HL-60 (cell line): ENCODE measurements around the gene LMAN2.

Source experiments
- DNase-seq, 2 experiments: peaks; one replicate each; pipeline ENCODE4 v3.0.0-alpha.2; 2010 to 2020; ENCODE audit warnings: low read depth in 1 of 2, low spot score in 1 of 2
- H3K27ac ChIP-seq: fragments of 250-450 bp; sonication (Bioruptor Pico); replicated peaks from 2 replicates; pipeline ENCODE4 v1.5.1; 2020; ENCODE audit warnings: mild to moderate bottlenecking, moderate library complexity
- H3K27me3 ChIP-seq: fragments of 250-450 bp; sonication (Bioruptor Pico); 2 replicates; pipeline ENCODE4 v1.5.1; 2021; ENCODE audit warnings: mild to moderate bottlenecking, moderate library complexity; ENCODE audit not compliant: insufficient read depth, poor library complexity, severe bottlenecking
- H3K4me3 ChIP-seq: replicated peaks from 2 replicates; pipeline ENCODE4 v1.5.1; 2011; ENCODE audit warnings: mild to moderate bottlenecking, control low read depth, low read length; ENCODE audit not compliant: insufficient read depth
- GABPA ChIP-seq: IDR thresholded peaks from 2 replicates; pipeline ENCODE4 v1.6.1; 2012; ENCODE audit warnings: low read depth
- POLR2AphosphoS5 ChIP-seq: IDR thresholded peaks from 2 replicates; pipeline ENCODE4 v1.6.1; 2012; ENCODE audit warnings: low read depth
- SPI1 ChIP-seq: IDR thresholded peaks from 2 replicates; pipeline ENCODE4 v1.6.1; 2012; ENCODE audit warnings: low read depth, mild to moderate bottlenecking, borderline replicate concordance
- TF ChIP-seq, protein P1 (sequence below): IDR thresholded peaks from 2 replicates; pipeline ENCODE4 v1.6.1; 2012; ENCODE audit warnings: low read depth; ENCODE audit not compliant: insufficient replicate concordance
- TF ChIP-seq, protein P2 (sequence below): IDR thresholded peaks from one replicate; pipeline ENCODE4 v1.5.1; 2011; ENCODE audit warnings: low read length, control low read depth, inconsistent platforms; ENCODE audit not compliant: insufficient read depth

LMAN2 gene

DNA sequence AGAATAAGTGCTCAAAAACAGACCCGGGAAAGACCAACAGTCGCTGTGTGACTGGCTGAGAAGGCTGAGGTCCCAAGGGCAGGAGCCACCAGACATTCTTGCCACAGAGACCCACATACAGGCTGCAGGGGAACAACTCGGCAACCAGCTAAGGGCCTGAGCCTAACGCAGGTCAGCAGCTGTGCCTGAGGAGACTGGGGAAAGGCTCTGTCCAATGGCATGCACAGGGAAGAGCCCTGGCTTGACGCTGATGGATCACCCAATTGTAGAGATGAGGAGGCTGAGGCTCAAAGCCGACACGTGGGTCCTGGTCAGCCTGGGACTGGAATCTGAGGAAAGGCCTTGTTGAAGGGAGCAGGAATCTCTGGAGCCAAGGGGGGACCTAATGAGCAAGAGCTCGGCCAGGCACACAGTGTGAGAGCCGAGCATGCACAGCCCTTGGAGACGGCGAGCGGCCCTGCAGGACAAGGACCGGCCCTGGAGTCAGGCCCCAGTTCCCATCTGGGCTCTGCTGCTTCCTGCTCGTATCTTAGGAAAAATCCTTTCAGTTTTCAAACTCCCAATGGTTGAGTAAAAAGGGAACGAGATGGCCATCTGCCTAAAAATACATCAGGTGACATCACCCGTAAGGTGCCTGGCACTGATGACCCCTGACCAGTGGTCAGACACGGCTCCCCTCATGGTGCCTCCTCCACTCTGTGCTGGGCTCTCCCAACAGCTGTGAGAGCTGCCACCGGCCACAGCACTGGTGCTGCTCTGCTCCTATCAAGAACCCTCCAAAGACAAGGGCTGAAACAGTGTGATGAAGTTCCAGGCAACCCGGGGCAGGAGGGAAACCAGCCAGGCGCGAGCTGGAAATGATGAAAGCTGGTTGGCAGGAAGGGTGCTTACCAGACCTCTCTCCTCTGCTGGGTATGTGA lies 16.4 kb downstream of the LMAN2 start:
- DNase-seq: no peak
- H3K27ac ChIP-seq: no peak overlapping the region

DNA sequence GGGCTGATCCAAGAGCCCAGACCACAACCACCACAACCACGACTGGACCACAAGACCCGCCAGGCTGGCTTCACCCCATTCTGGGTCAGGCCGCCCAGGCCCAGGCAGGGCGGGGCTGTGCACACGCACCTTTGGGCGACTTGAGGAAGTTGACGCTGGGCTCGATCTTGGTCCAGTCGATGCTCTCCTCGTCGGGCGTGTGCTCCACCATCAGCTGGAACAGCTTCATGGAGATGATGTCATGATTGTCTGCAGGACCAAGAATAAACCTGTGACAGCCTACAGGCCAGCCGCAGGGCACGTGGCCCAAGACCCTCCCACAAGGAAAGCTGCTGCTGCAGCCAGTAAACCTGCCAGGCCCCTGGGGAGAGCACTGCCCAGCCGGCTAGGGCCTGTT lies 17.3 kb downstream of the LMAN2 start:
- TF ChIP-seq, protein P1, sequence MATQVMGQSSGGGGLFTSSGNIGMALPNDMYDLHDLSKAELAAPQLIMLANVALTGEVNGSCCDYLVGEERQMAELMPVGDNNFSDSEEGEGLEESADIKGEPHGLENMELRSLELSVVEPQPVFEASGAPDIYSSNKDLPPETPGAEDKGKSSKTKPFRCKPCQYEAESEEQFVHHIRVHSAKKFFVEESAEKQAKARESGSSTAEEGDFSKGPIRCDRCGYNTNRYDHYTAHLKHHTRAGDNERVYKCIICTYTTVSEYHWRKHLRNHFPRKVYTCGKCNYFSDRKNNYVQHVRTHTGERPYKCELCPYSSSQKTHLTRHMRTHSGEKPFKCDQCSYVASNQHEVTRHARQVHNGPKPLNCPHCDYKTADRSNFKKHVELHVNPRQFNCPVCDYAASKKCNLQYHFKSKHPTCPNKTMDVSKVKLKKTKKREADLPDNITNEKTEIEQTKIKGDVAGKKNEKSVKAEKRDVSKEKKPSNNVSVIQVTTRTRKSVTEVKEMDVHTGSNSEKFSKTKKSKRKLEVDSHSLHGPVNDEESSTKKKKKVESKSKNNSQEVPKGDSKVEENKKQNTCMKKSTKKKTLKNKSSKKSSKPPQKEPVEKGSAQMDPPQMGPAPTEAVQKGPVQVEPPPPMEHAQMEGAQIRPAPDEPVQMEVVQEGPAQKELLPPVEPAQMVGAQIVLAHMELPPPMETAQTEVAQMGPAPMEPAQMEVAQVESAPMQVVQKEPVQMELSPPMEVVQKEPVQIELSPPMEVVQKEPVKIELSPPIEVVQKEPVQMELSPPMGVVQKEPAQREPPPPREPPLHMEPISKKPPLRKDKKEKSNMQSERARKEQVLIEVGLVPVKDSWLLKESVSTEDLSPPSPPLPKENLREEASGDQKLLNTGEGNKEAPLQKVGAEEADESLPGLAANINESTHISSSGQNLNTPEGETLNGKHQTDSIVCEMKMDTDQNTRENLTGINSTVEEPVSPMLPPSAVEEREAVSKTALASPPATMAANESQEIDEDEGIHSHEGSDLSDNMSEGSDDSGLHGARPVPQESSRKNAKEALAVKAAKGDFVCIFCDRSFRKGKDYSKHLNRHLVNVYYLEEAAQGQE: no peak
- no peak for TF ChIP-seq POLR2AphosphoS5
- TF ChIP-seq SPI1: no peak
- TF ChIP-seq, protein P2, sequence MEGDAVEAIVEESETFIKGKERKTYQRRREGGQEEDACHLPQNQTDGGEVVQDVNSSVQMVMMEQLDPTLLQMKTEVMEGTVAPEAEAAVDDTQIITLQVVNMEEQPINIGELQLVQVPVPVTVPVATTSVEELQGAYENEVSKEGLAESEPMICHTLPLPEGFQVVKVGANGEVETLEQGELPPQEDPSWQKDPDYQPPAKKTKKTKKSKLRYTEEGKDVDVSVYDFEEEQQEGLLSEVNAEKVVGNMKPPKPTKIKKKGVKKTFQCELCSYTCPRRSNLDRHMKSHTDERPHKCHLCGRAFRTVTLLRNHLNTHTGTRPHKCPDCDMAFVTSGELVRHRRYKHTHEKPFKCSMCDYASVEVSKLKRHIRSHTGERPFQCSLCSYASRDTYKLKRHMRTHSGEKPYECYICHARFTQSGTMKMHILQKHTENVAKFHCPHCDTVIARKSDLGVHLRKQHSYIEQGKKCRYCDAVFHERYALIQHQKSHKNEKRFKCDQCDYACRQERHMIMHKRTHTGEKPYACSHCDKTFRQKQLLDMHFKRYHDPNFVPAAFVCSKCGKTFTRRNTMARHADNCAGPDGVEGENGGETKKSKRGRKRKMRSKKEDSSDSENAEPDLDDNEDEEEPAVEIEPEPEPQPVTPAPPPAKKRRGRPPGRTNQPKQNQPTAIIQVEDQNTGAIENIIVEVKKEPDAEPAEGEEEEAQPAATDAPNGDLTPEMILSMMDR: no peak
- TF ChIP-seq GABPA: no peak
- H3K27me3 ChIP-seq: no peaks in the 10 kb centered on the region
- no peak for DNase-seq
- no peak overlapping the region for H3K27ac ChIP-seq
- H3K4me3 ChIP-seq: no peak overlapping the region

More for the DNA sequence above, 16.4 kb downstream of the LMAN2 start:
- TF ChIP-seq POLR2AphosphoS5 (no peak), GABPA (no peak), SPI1 (no peak)
- TF ChIP-seq, protein P2: no peak
- TF ChIP-seq, protein P1: no peak
- Histone ChIP-seq H3K27me3 (no peaks in the 10 kb centered on the region), H3K4me3 (no peak overlapping the region)

DNA sequence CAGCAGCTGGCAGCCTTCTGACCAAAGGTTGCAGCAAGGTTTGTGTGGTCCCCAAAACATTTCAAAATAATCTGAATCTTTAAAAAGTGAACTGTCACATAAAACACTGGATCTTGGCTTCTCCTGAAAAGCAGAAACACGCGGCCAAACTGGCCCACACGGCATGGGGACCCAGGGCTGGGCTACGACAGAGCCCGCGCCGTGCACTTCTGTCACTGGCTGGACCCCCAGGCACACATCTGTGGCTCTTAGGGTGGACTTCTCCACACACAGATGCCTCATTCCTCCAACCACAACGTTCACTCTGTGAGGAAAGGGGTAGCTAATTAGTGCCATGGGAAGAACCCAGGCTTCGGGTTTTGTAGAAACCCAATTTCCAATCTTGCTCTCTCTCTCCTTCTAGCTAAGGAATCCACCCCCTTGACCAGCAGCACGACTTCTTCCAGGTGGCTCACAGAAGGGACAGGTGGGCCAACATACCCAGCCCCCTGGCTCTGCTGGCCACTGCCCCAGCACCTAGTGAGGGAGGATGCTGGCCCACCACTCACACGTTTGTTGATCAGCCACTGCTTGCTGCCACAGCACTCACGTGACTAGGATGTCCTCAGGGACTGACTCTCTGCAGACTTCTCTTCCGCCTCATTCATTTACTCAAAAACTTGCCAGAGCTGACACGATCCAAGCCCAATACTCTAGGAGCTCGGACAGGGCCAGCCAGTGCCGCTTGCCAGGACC lies 17.9 kb downstream of the LMAN2 start:
- Histone ChIP-seq H3K27me3 (no peaks in the 10 kb centered on the region), H3K4me3 (no peak overlapping the region), H3K27ac (no peak overlapping the region)
- no peak for DNase-seq
- no peak for TF ChIP-seq SPI1

DNA sequence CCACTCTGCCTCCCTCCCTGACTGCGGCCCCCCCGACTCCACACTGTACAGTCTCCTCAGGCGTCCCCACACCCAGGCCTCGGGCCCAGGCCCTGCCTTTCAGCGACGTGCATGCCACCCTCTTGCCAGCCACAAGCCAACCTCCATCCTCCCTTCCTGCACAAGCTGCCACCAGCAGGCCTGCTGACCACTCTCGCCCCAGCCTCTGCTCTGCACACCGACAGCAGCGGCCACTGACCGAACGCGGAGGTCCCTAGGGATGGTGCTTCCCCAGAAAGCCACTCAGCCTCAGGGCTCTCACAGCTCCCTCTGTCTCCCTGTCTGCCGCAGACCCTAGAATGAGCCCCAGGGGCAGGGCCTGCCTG lies 18.6 kb downstream of the LMAN2 start:
- TF ChIP-seq SPI1 (no peak), GABPA (no peak), POLR2AphosphoS5 (no peak)
- TF ChIP-seq, protein P1: no peak
- TF ChIP-seq, protein P2: no peak
- no peak for DNase-seq
- Histone ChIP-seq H3K4me3 (no peak overlapping the region), H3K27me3 (no peaks in the 10 kb centered on the region), H3K27ac (no peak overlapping the region)
